Thyroid gland (tissue), 4 donors: ENCODE results near the gene SAMMSON.

Source experiments
- CTCF ChIP-seq, 6 experiments: fragments of 200-600 bp in 3 of 6; fragments of 450-650 bp in 3 of 6; sonication (generic) in 3 of 6; IDR thresholded peaks; one replicate each; pipeline ENCODE4 v1.5.1; 2016 to 2019; ENCODE audit warnings: antibody characterized with exemption in 6 of 6, mild to moderate bottlenecking in 2 of 6, inconsistent platforms in 1 of 6, moderate library complexity in 1 of 6
- POLR2A ChIP-seq, 2 donors: fragments of 450-650 bp; IDR thresholded peaks; one replicate each; pipeline ENCODE4 v1.6.1; 2017; ENCODE audit warnings: antibody characterized with exemption in 2 of 2, mild to moderate bottlenecking in 2 of 2, moderate library complexity in 1 of 2

- TF ChIP-seq CTCF (IDR thresholded peaks at IDR 0.05) (no peak), POLR2A (IDR thresholded peaks at IDR 0.05) (no peak)
Measured at GRCh38 chr3:69999140-70000027, at the start of gene SAMMSON.
